Measurements from ENCODE around the gene AMOTL1.

GRCh38 chr11:94804874-94805273 is 36.7 kb downstream of the AMOTL1 start:
- TF ChIP-seq CTCF (IDR thresholded peaks at IDR 0.05): no peak
- no peak for TF ChIP-seq EZH2 (IDR thresholded peaks at IDR 0.05)
- TF ChIP-seq EZH2phosphoT487 (IDR thresholded peaks at IDR 0.05): no peak
